Endothelial cell of umbilical vein (primary cell): ENCODE data around the gene SPINT1.

Source experiments
- CTCF ChIP-seq, 2 donors: IDR thresholded peaks; 1 replicate in 1 of 2; 2 replicates in 1 of 2; pipeline ENCODE4 v1.5.1; 2011; ENCODE audit warnings: low read length in 2 of 2, mild to moderate bottlenecking in 2 of 2, moderate library complexity in 2 of 2, control low read depth in 1 of 2, inconsistent platforms in 1 of 2, low read depth in 1 of 2; ENCODE audit not compliant: insufficient read depth in 1 of 2; ENCODE audit errors: extremely low read depth in 1 of 2
- EZH2 ChIP-seq: IDR thresholded peaks from 2 replicates; pipeline ENCODE4 v1.6.1; 2012; ENCODE audit warnings: borderline replicate concordance, low read depth, mild to moderate bottlenecking, moderate library complexity, low read length, inconsistent platforms; ENCODE audit not compliant: severe bottlenecking
- FOS ChIP-seq: IDR thresholded peaks from 2 replicates; pipeline ENCODE4 v1.6.1; 2011; ENCODE audit warnings: mild to moderate bottlenecking, low read length, moderate library complexity, borderline replicate concordance; ENCODE audit not compliant: insufficient read depth
- GATA2 ChIP-seq: IDR thresholded peaks from 2 replicates; pipeline ENCODE4 v1.7.0; 2011; ENCODE audit warnings: low read depth, mild to moderate bottlenecking, moderate library complexity, mixed read lengths, low read length; ENCODE audit not compliant: insufficient read length, insufficient read depth
- MAX ChIP-seq: IDR thresholded peaks from 2 replicates; pipeline ENCODE4 v1.6.1; 2011; ENCODE audit not compliant: insufficient read depth, insufficient read length
- MYC ChIP-seq: IDR thresholded peaks from one replicate; pipeline ENCODE4 v1.6.1; 2011; ENCODE audit warnings: mild to moderate bottlenecking, low read depth, low read length
- POLR2A ChIP-seq: IDR thresholded peaks from 2 replicates; pipeline ENCODE4 v1.6.1; 2012; ENCODE audit warnings: low read depth, mild to moderate bottlenecking, control low read depth, low read length
- POLR2AphosphoS5 ChIP-seq: IDR thresholded peaks from 2 replicates; pipeline ENCODE4 v1.6.1; 2012; ENCODE audit warnings: low read depth, mild to moderate bottlenecking, control low read depth, low read length, moderate library complexity; ENCODE audit not compliant: insufficient read depth

- no peak for TF ChIP-seq CTCF (IDR thresholded peaks at IDR 0.05; ENCODE audit: extremely low read depth in 1 of 2, insufficient read depth in 1 of 2, low read depth in 1 of 2, low read length in 2 of 2)
- no peak for TF ChIP-seq MAX
- TF ChIP-seq POLR2A, result no peak
- no peak for TF ChIP-seq POLR2AphosphoS5
- TF ChIP-seq MYC, result no peak
- TF ChIP-seq EZH2, result no peak
- TF ChIP-seq GATA2, result no peak
- no peak for TF ChIP-seq FOS
These were observed 37.2 kb upstream of the SPINT1 start for GRCh38 chr15:40806672-40807027.
